GM18499 (cell line): Measurements from ENCODE around the gene DIRAS1.

ENCODE experiments used
- ATAC-seq: cut with Tn5 transposase; IDR thresholded peaks from one replicate; pipeline ENCODE4 v1.9.1; 2021; ENCODE audit warnings: moderate number of reproducible peaks; ENCODE audit not compliant: insufficient read depth, unreplicated experiment

The DIRAS1 gene

DNA sequence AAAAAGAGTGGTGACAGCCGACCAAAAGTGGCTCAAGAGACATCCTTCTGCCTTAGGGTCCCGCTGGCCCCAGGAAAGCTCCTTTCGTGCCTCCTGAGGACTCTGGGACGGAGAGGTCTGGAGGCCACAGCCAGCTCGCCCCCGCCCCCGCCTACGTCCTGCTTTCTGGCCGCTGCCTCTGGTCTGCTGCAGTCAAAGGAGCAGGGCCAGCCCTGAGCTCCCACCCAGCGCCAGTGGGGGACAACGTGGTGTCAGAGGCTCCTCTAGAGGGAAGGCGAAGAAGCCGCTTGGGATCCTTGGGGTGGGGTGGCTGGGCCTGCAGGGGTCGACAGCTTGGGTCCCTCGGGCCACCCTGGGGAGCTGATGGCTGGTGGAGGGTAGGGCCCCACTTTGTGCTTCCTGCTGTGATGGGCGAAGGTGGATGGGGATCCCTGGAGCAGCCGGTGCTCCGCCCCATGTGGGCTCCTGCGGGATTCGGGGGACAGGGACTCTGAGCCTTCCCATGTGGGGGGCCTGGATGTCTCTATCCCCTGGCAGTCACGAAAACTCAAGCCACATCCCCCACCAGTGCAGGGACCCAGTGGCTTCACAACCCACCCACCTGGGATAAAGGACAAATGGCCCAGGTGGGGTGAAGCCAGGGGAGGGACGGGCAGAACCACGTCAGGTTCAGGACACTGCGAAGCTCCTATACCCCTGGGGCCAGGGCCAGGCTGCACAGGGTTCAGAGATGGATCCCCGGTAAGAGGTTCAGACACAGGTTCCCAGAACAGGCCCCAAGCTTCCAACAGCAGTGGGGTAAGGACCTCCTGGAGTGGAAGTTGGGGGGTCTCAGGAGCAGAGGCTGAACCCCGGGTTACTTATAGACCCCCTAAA is 9.0 kb upstream of the DIRAS1 start:
- no peak for ATAC-seq

DNA sequence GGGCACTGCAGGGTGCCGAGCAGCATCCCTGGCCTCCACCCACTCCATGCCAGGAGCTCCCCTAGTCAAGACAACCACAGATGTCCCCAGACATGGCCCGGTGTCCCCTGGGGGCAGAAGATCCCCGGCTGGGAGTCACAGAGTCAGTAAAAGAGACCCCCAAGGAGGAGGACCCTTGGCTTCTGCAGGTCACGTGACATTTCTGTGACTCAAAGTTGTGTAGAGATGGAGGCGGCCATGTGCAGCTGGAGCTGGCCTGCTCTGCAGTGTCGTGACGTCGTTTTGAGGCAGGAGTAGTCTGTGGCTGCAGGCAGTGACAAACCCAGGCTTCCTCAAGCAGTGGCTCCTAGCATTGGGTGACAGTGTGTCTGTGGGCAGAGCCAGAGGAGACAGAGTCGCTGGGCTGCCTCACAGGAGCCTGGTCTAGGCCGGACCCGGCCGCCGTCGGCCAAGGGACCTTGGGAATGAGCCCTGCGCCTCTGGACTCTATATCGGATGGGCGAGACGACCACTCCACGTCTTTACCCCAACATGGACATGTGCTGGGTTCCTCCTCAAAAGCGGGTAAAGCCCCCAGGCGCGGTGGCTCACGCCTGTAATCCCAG is 7.7 kb upstream of the DIRAS1 start:
- no peak for ATAC-seq

- ATAC-seq = no peak
Measured at GRCh38 chr19:2727640-2727944, 6.4 kb upstream of the DIRAS1 start.

- ATAC-seq = no peak
Measured at GRCh38 chr19:2726904-2727639, 5.9 kb upstream of the DIRAS1 start.

GRCh38 chr19:2726160-2726855 is 5.1 kb upstream of the DIRAS1 start:
- no peak for ATAC-seq

- no peak for ATAC-seq
Measured at GRCh38 chr19:2724148-2724557, 3.0 kb upstream of the DIRAS1 start.

GRCh38 chr19:2723747-2724146 is 2.6 kb upstream of the DIRAS1 start:
- ATAC-seq = no peak

- no peak for ATAC-seq
Measured at GRCh38 chr19:2723345-2723715, 2.2 kb upstream of the DIRAS1 start.

DNA sequence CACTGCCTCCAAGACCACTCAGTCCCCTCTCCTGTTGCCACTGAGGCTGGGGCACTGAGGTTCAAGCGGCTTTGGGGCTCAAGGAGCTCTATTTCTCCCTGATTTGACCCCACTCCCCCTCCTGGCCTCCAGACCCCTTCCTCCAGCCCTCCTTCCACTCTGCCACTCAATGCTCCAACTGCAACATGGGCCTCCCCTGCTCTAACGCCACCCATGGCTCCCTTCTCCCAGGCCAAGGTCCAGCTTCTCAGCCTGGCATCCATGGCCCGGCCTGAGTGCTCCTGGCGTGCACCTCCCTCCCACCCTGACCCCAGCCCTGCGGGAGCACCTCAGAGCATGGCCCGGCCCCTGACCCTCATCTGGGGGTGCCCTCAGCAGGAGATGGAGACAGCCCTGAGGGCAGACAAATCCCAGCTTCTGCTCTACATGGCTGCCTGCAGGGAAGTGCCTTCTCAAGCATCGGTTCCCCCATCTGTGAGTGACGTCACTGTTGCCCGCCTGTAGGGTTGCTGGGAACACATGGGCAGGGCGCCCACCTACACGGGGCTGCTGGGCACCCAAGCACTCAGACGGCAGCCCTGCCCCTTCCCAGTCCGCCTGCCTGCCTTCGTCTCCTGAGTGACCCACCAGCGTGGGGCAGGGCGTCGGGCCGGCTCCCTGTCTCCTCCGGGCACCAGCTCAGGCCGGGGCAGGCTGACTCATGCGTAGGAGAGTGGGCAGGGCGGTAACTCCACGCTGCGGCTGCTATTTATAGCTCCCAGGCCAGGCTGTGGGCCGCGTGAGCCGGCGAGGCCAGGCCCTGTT is 1.6 kb upstream of the DIRAS1 start:
- ATAC-seq = no peak

DNA sequence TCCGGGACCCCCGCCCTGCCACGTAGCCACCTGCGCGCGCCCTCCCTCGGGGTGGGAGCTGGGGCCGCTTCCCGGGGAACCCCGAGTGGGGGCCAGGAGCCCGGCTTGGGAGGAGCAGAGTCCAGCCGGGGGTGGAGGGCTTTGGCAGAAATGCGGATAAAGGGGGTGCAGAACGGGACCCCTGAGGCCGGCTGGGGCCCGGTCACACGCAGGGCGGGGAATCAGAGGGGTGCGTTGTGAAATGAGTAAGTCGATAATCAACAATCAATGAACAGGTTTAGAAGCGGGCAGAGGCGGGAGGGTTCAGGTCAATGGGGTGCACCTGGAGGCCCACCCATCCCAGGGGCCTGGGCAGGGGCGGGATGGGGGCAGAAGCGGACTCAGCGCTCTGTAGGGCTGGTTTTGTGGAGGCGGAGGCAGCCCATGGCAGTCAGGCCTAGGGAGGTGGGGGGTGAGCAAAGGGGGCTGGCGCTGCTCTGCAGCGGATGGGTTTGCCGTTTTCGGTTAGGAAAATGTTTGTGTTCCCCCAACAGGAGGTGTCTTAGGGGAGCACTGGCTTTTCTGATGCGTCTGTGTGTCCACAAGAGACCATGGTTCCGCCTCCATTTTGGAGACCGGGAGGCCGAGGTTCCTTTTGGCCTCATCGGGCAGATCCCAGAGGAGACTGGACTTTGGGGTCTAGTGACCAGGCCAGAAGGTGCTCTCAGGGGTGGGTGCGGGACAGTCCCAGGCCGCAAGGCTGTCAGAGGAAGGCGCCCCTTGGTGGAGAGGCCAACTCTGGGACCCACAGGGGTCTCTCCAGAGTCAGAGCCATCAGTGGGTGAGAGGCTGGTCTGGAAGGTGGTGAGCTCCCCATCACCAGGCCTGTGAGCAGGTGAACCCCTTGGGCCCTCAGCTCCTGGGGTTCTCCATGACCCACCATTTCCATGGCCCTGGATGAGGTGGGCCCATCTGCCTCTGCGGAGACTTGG is 683 bp upstream of the DIRAS1 start:
- no peak for ATAC-seq

DNA sequence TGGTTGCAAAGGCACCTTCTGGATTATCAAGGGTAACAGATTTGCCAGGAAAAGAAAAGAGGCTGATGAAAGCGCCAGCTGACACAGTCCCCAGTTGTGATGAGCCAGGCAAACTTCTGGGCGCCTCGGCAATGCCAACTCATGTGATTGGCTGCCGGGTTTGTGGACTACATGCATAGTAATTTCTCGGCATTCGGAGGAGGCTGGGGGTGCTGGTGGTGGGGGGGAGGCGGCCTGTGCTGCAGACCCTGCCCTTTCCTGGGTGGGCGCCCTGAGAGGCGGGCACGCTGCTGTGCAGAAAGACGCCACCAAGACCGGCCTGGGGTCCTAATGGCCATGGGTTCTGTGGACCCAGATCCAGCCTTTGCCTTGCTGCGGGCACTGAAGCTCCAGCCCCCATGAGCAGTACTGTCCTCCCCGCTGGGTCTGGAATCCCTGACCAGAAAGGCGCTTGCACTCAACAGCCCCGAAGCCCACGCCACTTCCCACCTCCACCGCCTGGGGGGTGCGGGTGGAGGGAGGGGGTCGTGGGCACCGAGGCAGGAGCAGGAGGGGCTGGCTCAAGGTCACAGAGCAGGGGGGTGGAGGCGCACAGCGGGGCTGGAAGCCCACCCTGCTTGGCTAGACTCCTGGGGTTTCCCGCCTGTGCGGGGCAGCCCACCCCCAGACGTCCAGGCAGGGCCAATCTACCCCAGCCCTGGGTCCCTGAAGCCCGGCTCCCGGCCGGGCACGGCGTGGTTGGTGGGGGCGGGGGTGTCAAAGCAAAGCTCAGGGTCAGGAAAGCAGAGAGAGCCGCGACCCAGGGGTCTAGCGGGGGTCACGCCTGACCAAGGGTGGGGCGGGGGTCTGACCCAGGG is 1.0 kb downstream of the DIRAS1 start:
- no peak for ATAC-seq

GRCh38 chr19:2719232-2719735 is 1.9 kb downstream of the DIRAS1 start:
- ATAC-seq = no peak

GRCh38 chr19:2717638-2718541 is 3.3 kb downstream of the DIRAS1 start:
- no peak for ATAC-seq

DNA sequence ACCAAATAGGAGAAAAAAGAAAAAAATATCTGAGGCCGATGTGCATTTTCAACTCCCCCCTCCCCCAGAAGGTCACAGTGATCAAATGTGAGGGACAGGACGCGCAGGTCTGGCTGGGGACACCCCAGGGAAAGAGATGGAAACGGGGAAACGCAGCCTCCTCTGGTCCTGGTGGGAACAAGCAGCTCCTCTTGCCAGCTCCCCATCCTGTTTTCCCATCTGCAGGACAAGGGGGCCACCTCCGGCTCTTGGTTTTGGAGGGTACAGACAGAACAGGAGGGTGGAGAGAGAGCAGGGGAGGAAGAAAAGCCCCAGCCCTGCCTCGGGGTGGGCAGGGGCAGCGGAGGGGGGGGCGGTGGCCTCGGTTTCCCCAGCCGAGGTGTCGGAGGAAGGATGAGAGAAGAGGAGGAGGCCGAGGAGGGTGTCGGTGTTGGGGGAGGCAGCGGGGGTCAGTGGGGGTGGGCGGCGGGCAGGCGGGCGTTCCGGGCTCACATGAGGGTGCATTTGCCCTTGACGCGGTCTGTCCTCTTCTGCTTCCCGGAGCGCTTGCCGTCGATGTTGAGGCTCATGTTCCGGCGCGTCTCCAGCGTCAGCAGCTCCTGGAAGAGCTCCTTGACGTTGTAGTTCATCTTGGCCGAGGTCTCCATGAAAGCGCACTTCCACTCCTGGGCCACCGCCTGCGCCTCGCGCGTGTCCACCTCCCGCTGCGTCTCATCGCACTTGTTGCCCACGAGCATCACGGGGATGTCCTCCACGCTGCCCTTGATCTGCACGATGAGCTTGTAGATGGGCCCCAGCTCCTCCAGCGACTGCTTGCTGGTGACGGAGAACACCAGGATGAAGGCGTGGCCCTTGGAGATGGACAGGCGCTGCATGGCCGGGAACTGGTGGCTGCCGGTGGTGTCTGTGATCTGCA is 4.2 kb downstream of the DIRAS1 start:
- no peak for ATAC-seq

DNA sequence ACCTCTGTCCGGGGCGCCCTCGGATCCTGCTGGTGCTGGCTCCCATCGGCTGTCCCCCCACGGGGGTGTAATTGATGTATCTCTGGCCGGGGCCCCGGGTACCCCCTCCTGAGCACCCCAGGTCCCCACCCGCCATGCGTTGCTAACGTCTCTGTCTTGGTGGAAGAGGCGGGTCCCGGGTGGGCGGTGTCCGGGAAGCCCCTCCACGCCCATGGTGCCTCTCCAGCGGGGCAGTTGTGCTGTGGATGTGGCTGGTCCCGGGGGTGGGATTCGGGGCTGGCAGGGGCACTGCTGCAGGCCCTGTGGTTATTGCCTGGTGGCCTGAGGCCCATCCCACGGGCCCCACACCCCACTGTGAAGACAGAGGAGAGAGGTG is 4.9 kb downstream of the DIRAS1 start:
- ATAC-seq = no peak
